ENCODE results near the gene IQCN. TPM values are rescaled to one million over a fixed set of nuclear protein-coding genes. Genes with fewer than 3 reads are reported as not detected.

Gene IQCN
- total RNA-seq, 1 donor: 0.86 TPM

DNA sequence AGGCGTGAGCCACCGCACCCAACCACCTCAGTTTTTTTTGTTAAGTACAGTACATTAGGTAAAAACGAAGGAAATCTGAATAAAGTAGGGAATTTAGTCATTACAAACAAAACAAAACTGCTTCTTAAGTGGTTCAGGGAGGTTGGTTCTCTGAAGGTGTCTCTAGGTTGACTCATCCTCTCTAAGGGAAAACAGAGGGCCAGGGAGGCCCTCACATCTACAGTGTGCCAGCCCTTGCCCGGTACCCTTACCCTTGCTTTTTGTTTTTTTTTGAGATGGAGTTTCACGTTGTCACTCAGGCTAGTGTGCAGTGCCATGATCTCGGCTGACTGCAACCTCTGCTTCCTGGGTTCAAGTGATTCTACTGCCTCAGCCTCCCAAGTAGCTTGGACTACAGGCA, 24.3 kb upstream of the IQCN start:
- DNase-seq (ENCODE audit: low read depth): no peak
- TF ChIP-seq, protein P1, sequence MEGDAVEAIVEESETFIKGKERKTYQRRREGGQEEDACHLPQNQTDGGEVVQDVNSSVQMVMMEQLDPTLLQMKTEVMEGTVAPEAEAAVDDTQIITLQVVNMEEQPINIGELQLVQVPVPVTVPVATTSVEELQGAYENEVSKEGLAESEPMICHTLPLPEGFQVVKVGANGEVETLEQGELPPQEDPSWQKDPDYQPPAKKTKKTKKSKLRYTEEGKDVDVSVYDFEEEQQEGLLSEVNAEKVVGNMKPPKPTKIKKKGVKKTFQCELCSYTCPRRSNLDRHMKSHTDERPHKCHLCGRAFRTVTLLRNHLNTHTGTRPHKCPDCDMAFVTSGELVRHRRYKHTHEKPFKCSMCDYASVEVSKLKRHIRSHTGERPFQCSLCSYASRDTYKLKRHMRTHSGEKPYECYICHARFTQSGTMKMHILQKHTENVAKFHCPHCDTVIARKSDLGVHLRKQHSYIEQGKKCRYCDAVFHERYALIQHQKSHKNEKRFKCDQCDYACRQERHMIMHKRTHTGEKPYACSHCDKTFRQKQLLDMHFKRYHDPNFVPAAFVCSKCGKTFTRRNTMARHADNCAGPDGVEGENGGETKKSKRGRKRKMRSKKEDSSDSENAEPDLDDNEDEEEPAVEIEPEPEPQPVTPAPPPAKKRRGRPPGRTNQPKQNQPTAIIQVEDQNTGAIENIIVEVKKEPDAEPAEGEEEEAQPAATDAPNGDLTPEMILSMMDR (IDR thresholded peaks at IDR 0.05; ENCODE audit: insufficient read depth, low read depth, low read length): no peak
- H3K4me3 ChIP-seq (ENCODE audit: low read depth, low read length): no peak overlapping the region

- TF ChIP-seq, protein P1 (IDR thresholded peaks at IDR 0.05; ENCODE audit: insufficient read depth, low read depth, low read length): no peak
- DNase-seq (ENCODE audit: low read depth): peak; percentile 82
- H3K4me3 ChIP-seq (ENCODE audit: low read depth, low read length): no peak overlapping the region
Measured at GRCh38 chr19:18297308-18297707, 23.1 kb upstream of the IQCN start.

DNA sequence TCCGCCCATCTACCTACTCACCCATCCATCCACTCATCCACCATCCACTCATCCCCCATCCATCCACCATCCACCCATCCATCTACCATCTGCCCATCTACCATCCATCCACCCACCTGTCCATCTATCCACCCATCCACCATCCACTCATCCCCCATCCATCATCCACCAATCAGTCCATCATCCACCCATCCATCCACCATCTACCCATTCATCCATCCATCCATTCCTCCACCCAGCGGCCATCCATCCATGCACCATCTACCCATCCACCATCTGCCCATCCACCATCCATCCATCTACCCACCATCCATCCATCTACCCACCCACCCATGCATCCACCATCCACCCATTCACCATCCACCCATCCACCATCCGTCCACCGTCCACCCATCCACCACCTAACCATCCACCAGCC, 20.8 kb upstream of the IQCN start:
- no peak overlapping the region for H3K4me3 ChIP-seq (ENCODE audit: low read depth, low read length)
- TF ChIP-seq, protein P1 (IDR thresholded peaks at IDR 0.05; ENCODE audit: insufficient read depth, low read depth, low read length): no peak

DNA sequence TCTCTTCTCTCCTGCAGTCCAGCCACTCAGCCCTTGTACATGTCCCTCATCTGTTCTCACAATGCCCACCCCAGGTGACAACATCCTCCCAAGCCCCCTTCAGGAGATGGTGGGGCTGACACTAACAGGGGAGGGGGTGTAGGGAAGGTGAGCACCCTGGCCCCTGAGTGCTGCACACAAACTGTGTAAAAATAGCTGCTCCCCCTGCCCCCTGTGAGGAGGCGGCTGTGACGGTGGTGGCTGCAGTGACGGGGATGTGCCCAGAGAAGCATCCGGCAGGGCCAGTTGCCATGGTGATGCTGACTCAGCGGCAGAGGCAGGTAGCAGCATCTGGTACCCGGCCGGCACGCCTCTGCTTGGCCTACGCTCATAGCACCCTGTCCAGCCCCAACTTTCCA, 20.2 kb upstream of the IQCN start:
- TF ChIP-seq, protein P1 (IDR thresholded peaks at IDR 0.05; ENCODE audit: insufficient read depth, low read depth, low read length): no peak
- DNase-seq (ENCODE audit: low read depth): no peak
- no peak overlapping the region for H3K4me3 ChIP-seq (ENCODE audit: low read depth, low read length)

More for the DNA sequence above, 20.8 kb upstream of the IQCN start:
- no peak for DNase-seq (ENCODE audit: low read depth)

DNA sequence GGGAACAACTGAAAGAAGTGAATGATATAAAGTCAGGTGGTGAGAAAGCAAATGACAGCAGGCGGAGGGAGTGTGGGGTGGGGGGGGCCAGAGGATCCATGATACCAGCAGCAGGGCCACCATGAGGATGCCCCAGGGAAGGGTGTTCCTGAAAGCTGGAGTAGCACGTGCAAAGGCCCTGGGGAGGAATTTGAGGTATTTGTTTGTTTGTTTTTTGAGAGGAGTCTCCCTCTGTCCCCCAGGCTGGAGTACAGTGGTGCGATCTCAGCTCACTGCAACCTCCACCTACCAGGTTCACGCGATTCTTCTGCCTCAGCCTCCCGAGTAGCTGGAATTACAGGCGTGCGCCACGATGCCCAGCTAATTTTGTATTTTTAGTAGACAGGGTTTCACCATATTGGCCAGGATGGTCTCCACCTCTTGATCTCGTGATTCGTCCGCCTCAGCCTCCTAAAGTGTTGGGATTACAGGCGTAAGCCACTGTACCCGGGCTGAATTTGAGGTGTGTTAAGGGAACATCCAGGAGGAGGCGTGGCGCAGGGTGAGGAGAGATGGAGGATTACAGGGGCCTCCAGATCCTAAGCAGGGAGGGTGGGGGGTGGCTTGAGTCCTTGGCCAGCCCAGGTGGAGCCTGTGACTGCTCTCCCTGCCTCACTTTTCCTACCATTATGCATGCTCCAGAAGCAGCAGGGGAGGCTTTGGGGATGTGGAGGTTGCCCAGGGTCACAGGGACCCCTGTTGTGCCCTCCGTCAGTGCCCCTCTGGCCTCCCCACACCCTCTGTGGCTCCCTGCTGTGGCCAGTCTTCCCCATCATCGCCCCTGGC, 19.6 kb upstream of the IQCN start:
- DNase-seq (ENCODE audit: low read depth): no peak
- peak overlapping the region; percentile 69 for H3K4me3 ChIP-seq (ENCODE audit: low read depth, low read length)
- TF ChIP-seq, protein P1 (IDR thresholded peaks at IDR 0.05; ENCODE audit: insufficient read depth, low read depth, low read length): no peak

DNA sequence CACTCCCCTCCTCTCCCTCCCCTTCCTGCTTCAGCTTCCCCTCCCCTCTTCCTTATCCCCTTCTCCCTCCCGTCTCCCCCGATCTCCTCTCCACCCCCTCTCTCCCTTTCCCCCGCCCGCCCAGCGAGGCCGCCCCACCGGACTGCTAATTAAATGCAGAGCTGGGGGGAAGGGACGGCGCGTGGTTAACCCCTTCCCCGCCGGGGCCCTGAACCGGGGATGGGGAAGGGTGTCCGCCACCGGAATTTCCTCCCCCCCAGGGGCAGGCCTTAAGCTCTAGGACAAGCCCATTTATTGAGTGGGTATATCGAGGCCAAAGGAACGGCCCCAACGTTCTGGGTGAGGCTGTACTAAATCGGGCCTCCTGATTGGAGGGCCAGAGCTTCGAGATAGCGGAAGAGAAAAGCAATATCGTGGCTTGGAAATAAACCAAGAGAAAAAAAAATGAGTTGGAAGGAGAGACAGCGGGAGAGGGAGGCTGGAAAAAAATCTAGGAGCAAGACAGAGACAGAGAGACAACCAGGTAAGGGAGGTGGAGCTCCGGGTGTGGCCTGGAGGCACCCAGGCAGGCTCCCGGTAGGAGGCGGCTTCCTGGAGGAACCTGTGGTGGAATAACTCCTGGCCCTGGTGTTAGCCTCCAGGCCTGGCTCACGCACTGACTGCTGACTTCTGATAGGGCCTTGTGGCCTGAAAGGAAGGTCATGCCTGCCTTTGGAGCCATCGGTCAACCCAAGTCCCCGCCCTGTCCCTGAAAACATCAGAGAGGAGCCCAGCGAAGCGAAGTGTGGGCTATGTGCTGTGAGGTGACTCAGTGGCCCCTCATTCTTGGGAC, 18.8 kb upstream of the IQCN start:
- TF ChIP-seq, protein P1 (IDR thresholded peaks at IDR 0.05; ENCODE audit: insufficient read depth, low read depth, low read length): no peak
- DNase-seq (ENCODE audit: low read depth): peak; percentile 90

More for the DNA sequence above, 18.8 kb upstream of the IQCN start:
- H3K4me3 ChIP-seq (ENCODE audit: low read depth, low read length): peak overlapping the region; percentile 69
